Left ventricle myocardium inferior (tissue), 1 donor: Measurements from ENCODE around the gene KCNMB2. TPM values are rescaled to one million over a fixed set of nuclear protein-coding genes. Genes with fewer than 3 reads are reported as not detected.

Experiments
- DNase-seq: peaks from one replicate; pipeline ENCODE4 v3.0.0-alpha.2; 2020
- H3K27ac ChIP-seq: fragments of 200-600 bp; replicated peaks from 2 replicates; pipeline ENCODE4 v1.8.0; 2021
- H3K27me3 ChIP-seq: fragments of 200-600 bp; 2 replicates; pipeline ENCODE4 v1.8.0; 2021; ENCODE audit warnings: low read depth
- H3K36me3 ChIP-seq: fragments of 200-600 bp; 2 replicates; pipeline ENCODE4 v1.8.0; 2021
- H3K4me1 ChIP-seq: fragments of 200-600 bp; 2 replicates; pipeline ENCODE4 v1.8.0; 2021
- H3K4me3 ChIP-seq: fragments of 200-600 bp; 2 replicates; pipeline ENCODE4 v1.8.0; 2021; ENCODE audit warnings: mild to moderate bottlenecking, moderate library complexity
- H3K9me3 ChIP-seq: fragments of 200-600 bp; replicated peaks from 2 replicates; pipeline ENCODE4 v1.8.0; 2021
- intact Hi-C: fragments of 100-400 bp; cut with micrococcal nuclease; formaldehyde crosslinking; loops from one replicate; pipeline ENCODE4 v1.11.0; 2022
- total RNA-seq: library from RNA; stranded (reverse); fragmentation: NEBNext Ultra II Directional; extraction: Animal tissue kit (Norgen Biotek cat#: 25700); gene quantifications from one replicate; pipeline ENCODE4 v1.2.1, GENCODE V29; 2021
- TF ChIP-seq, protein P1 (sequence below): fragments of 200-600 bp; IDR thresholded peaks from 2 replicates; pipeline ENCODE4 v1.8.0; 2021; ENCODE audit warnings: antibody characterized with exemption, mild to moderate bottlenecking, borderline replicate concordance
- donor health status: DM: no; HTN: yes; CAD: no; lungs with severe emphysema.

KCNMB2 gene
- total RNA-seq, 1 donor from 2014 or later = 2.1 TPM

DNA sequence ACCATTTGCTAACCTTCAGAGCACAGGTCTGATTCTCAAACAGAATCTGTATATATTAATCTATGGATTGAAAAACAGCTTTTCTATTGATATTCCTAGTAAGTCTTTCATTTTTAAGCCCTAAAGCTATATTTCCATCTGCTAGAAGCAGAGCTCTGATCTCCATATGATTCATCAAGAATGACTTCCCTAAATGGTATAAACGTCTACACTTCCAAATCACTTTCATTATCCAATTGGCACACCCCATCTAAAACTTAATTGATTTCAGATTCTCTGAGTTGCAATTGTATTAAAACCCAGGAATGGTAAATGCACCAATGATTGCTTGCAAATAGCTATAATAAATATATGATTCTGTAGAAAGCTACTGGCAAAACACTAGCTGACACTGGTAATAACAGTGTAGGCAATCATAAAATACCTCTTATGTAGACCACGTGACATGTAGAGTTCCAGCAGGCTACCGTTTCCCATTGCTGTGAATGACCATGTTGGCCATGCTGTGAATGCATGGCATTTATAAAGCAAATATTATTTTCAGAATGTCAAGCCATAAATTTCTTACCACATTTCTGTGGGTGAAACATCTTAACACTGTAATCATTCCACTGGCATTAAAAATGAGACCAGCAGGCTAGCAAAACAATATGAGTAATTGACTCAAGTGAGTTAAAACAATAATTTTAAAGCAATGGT lies 309.3 kb downstream of the KCNMB2 start:
- Histone ChIP-seq H3K4me1 (peaks cover 38% of the 10 kb centered on the region), H3K36me3 (no peaks in the 10 kb centered on the region), H3K9me3 (peaks cover under 1% of the 10 kb centered on the region), H3K27ac (no peak overlapping the region), H3K27me3 (no peaks in the 10 kb centered on the region), H3K4me3 (no peak overlapping the region)
- TF ChIP-seq, protein P1, sequence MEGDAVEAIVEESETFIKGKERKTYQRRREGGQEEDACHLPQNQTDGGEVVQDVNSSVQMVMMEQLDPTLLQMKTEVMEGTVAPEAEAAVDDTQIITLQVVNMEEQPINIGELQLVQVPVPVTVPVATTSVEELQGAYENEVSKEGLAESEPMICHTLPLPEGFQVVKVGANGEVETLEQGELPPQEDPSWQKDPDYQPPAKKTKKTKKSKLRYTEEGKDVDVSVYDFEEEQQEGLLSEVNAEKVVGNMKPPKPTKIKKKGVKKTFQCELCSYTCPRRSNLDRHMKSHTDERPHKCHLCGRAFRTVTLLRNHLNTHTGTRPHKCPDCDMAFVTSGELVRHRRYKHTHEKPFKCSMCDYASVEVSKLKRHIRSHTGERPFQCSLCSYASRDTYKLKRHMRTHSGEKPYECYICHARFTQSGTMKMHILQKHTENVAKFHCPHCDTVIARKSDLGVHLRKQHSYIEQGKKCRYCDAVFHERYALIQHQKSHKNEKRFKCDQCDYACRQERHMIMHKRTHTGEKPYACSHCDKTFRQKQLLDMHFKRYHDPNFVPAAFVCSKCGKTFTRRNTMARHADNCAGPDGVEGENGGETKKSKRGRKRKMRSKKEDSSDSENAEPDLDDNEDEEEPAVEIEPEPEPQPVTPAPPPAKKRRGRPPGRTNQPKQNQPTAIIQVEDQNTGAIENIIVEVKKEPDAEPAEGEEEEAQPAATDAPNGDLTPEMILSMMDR = no peak
- intact Hi-C loops = no loop called here
- no peak for DNase-seq

DNA sequence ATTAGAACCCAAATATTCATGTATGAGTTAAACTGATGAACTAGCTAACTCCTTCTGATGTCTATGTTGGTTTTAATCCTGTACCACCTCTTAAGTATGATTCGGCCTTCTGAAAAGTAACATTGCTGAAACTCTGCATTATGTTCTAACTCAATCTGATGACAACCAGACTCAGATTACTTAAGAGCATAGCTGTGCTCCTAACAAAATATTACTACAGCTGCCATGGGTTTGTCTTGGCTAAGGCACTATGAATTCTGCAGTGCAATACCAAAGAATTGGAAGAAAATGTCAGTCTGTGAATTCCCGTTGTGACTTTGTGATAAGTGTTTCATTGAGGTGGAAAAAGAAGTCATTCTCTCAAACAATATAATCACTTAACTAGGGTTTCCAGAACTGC lies 311.0 kb downstream of the KCNMB2 start:
- DNase-seq = no peak
- H3K27me3 ChIP-seq = no peaks in the 10 kb centered on the region
- H3K36me3 ChIP-seq = no peaks in the 10 kb centered on the region
- no peaks in the 10 kb centered on the region for H3K9me3 ChIP-seq
- intact Hi-C loops = no loop called here
- H3K4me1 ChIP-seq = peaks cover 38% of the 10 kb centered on the region
- H3K4me3 ChIP-seq = no peak overlapping the region
- TF ChIP-seq, protein P1 = no peak
- peak overlapping the region; percentile 69 for H3K27ac ChIP-seq

DNA sequence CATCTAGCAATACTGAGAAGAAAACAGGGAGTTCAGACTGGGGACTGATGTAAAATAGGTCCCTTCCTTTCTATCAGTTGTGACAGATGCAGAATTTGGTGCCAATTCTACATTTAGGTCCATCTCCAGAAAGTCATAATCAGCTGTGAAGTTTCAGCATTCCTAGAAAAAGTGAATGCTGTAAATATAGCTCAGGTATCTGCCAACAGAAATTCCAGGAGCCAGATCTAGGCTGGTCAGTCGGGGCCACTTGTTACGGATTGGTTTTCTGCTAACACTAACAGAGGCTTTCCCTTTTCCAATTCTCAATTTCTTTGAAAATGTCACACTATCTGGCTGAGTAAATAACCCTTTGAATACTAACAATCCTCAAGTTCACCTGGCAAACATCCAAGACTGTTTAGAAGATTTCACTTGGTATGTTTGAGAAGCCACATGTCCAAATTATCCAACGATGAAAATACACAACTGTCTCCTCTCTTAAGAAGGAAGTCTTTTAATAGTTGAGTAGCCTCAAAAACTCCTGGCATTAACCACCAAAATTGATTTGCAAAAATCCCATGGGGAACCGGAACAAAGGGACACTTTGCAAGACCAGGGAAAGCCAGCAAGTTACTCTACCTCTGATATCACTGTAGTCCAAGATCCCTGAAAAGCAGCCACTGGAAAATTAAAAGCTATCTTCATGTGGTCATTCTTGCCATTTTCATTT lies 313.1 kb downstream of the KCNMB2 start:
- H3K4me1 ChIP-seq = peaks cover 38% of the 10 kb centered on the region
- no peak for DNase-seq
- H3K27ac ChIP-seq = peak overlapping the region; percentile 45
- H3K27me3 ChIP-seq = no peaks in the 10 kb centered on the region
- TF ChIP-seq, protein P1 = no peak
- intact Hi-C loops = no loop called here
- H3K9me3 ChIP-seq = no peaks in the 10 kb centered on the region
- no peak overlapping the region for H3K4me3 ChIP-seq
- H3K36me3 ChIP-seq = no peaks in the 10 kb centered on the region

DNA sequence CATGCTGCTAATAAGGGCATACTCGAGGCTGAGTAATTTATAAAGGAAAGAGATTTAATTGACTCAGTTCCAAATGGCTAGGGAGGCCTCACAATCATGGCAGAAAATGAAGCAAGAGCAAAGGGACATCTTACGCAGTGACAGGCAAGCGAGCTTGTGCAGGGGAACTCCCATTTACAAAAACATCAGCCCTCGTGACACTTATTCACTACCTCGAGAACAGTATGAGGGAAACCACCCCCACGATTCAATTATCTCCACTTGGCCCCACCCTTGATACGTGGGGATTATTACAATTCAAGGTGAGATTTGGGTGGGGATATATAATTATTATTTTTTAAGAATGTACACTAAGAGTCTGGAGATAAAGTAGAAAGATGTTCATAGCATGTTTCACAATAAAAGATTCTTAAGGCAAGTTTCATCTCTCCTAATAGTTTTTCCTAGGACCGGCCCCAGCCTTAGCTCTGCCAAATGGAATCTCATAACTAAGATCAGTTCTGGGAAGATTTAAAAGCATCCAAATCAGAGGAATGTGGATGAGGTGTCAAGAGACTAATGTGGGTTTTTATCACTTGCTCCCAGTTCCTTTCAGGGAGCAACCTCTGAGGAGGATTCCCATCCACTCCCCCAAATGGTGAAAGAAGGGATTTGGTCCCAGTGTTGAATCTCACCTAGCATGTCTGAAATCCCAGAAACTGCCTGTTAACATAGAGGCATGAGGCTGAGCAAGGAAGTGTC lies 314.4 kb downstream of the KCNMB2 start:
- peaks cover 38% of the 10 kb centered on the region for H3K4me1 ChIP-seq
- no peak overlapping the region for H3K4me3 ChIP-seq
- no peaks in the 10 kb centered on the region for H3K27me3 ChIP-seq
- TF ChIP-seq, protein P1 = no peak
- no peak overlapping the region for H3K27ac ChIP-seq
- no peaks in the 10 kb centered on the region for H3K9me3 ChIP-seq
- no peaks in the 10 kb centered on the region for H3K36me3 ChIP-seq
- no peak for DNase-seq
- intact Hi-C loops = no loop called here

DNA sequence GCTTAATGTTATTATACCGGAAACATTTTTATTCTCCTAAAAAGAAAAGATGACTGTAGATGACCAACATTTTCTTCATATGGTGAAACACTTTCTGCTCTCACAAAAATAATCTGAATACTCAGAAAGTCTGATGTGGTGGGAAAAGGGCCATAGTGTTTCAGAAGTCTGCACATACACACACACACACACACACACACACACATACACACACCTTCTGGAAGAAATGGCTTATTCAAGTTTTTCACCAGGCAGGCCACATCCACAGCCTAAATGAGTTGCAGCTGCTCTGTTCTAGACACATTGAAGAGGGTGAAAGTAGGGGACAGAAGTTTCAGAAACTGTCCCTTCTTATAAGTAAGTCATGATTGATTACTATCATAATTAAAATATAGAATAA lies 315.3 kb downstream of the KCNMB2 start:
- no peak overlapping the region for H3K4me3 ChIP-seq
- peaks cover 37% of the 10 kb centered on the region for H3K4me1 ChIP-seq
- intact Hi-C loops = no loop called here
- H3K27me3 ChIP-seq = no peaks in the 10 kb centered on the region
- no peak overlapping the region for H3K27ac ChIP-seq
- H3K9me3 ChIP-seq = no peaks in the 10 kb centered on the region
- no peak for DNase-seq
- TF ChIP-seq, protein P1 = no peak
- no peaks in the 10 kb centered on the region for H3K36me3 ChIP-seq
